ENCODE data around the gene ETS2.

DNA sequence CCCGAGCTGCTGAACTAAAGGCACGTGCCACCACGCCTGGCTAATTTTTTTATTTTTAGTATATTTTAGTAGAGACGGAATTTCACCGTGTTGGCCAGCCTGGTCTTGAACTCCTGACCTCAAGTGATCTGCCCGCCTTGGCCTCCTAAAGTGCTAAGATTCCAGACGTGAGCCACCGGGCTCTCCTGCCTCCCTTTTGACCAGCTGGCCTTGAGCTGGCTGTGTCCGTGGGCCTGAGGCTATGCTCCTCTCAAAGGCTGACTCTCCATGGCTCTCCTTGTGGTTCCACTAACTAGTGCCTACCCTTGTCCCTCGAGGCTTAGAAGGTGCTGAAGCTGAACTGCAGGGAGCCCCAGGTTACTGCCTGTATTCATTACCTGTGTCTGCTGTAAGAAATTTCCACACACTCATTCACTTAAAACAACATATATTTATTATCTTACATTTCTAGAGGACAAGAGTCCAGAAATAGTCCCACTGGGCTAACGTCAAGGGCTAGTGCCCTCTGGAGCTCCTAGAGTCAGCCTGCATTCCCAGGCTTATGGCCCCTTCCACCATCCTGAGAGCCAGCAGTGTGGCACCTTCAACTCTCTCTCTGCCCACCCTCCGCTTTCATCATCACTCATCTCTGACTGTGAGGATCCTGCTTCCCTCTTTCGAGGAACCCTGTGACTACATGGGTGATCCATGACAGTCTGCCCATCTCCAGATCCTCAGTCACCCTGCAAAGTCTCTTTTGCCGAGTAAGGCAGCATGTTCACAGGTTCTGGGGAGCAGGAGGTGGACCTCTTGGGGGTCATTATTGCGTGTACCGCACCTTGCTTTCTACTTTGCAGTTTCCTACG, 34.9 kb downstream of the ETS2 start:
- TF ChIP-seq, protein P1, sequence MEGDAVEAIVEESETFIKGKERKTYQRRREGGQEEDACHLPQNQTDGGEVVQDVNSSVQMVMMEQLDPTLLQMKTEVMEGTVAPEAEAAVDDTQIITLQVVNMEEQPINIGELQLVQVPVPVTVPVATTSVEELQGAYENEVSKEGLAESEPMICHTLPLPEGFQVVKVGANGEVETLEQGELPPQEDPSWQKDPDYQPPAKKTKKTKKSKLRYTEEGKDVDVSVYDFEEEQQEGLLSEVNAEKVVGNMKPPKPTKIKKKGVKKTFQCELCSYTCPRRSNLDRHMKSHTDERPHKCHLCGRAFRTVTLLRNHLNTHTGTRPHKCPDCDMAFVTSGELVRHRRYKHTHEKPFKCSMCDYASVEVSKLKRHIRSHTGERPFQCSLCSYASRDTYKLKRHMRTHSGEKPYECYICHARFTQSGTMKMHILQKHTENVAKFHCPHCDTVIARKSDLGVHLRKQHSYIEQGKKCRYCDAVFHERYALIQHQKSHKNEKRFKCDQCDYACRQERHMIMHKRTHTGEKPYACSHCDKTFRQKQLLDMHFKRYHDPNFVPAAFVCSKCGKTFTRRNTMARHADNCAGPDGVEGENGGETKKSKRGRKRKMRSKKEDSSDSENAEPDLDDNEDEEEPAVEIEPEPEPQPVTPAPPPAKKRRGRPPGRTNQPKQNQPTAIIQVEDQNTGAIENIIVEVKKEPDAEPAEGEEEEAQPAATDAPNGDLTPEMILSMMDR (optimal IDR thresholded peaks at IDR 0.05 in 1 of 3, IDR thresholded peaks at IDR 0.05 in 1 of 3, conservative IDR thresholded peaks at IDR 0.05 in 1 of 3; ENCODE audit: extremely low read depth in 1 of 3, insufficient read depth in 2 of 3, low read length in 3 of 3) = no peak
- TF ChIP-seq EZH2 (IDR thresholded peaks at IDR 0.05; ENCODE audit: low read length) = no peak
